Measurements from ENCODE around the gene CYSLTR2. TPM values are rescaled to one million over a fixed set of nuclear protein-coding genes. Genes with fewer than 3 reads are reported as not detected.

The CYSLTR2 gene
- total and polyA plus RNA-seq, 9 donors: 0.30 to 8.3 (median 2.1) TPM

DNA sequence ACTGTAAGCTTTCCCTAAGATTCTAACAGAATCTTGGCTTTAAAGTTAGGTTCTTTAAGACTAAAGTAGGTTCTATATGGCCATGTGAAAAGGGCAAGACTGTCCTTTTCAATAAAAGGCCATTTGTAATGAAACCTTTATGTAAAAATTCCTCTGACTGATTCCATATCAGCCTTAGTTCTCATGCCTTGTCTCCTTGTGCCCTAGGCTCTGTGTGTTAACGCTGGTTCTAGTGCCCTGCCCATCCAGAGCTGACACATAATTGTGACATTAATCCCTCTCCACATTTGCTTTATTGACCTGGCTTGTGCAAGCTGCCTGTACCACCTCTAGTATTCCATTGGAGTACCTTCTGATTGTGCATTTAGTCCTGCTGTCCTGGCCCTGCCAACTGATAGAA lies 28.2 kb downstream of the CYSLTR2 start:
- DNase-seq: no peak
- WGBS, 3 donors: 84 to 100% (median 97%) methylated on average over 1 of the region's 1 CpG
- no peak overlapping the region for H3K27ac ChIP-seq
- H3K4me1 ChIP-seq (ENCODE audit: insufficient read depth): no peaks in the 10 kb centered on the region
- no peaks in the 10 kb centered on the region for H3K36me3 ChIP-seq
- H3K9me3 ChIP-seq: no peaks in the 10 kb centered on the region
- no peak overlapping the region for H3K4me3 ChIP-seq
- TF ChIP-seq, protein P1, sequence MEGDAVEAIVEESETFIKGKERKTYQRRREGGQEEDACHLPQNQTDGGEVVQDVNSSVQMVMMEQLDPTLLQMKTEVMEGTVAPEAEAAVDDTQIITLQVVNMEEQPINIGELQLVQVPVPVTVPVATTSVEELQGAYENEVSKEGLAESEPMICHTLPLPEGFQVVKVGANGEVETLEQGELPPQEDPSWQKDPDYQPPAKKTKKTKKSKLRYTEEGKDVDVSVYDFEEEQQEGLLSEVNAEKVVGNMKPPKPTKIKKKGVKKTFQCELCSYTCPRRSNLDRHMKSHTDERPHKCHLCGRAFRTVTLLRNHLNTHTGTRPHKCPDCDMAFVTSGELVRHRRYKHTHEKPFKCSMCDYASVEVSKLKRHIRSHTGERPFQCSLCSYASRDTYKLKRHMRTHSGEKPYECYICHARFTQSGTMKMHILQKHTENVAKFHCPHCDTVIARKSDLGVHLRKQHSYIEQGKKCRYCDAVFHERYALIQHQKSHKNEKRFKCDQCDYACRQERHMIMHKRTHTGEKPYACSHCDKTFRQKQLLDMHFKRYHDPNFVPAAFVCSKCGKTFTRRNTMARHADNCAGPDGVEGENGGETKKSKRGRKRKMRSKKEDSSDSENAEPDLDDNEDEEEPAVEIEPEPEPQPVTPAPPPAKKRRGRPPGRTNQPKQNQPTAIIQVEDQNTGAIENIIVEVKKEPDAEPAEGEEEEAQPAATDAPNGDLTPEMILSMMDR (IDR thresholded peaks at IDR 0.05): no peak
- TF ChIP-seq POLR2A (IDR thresholded peaks at IDR 0.05): no peak
- no peaks in the 10 kb centered on the region for H3K27me3 ChIP-seq
- intact Hi-C loops (cut with DNase I): no loop called here

DNA sequence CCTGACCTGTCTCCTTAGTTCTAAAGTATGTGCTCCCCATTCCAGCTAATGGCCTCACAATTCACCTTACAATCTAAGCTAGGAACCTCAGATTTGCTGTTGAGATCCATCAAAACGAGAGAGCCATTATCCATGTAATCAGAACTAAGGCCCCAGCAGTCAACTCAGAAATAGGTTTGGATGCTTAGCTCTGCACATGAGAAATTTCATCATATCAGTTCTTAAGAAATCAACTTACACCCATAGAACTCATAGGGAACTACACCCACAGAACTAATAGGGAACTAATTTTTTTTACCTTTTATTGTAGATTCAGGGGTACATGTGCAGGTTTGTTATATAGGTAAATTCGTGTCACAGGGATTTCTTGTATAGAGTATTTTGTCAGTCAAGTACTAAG lies 28.7 kb downstream of the CYSLTR2 start:
- Histone ChIP-seq H3K4me3 (no peak overlapping the region), H3K9me3 (no peaks in the 10 kb centered on the region), H3K36me3 (no peaks in the 10 kb centered on the region), H3K27ac (no peak overlapping the region), H3K27me3 (no peaks in the 10 kb centered on the region), H3K4me1 (ENCODE audit: insufficient read depth) (no peaks in the 10 kb centered on the region)
- DNase-seq: no peak
- TF ChIP-seq POLR2A (IDR thresholded peaks at IDR 0.05) (no peak), EP300 (IDR thresholded peaks at IDR 0.05) (no peak)
- TF ChIP-seq, protein P1 (IDR thresholded peaks at IDR 0.05): no peak
- intact Hi-C loops (cut with DNase I): no loop called here
- WGBS, 3 donors: 82 to 86% (median 86%) methylated on average over 2 of the region's 2 CpGs

DNA sequence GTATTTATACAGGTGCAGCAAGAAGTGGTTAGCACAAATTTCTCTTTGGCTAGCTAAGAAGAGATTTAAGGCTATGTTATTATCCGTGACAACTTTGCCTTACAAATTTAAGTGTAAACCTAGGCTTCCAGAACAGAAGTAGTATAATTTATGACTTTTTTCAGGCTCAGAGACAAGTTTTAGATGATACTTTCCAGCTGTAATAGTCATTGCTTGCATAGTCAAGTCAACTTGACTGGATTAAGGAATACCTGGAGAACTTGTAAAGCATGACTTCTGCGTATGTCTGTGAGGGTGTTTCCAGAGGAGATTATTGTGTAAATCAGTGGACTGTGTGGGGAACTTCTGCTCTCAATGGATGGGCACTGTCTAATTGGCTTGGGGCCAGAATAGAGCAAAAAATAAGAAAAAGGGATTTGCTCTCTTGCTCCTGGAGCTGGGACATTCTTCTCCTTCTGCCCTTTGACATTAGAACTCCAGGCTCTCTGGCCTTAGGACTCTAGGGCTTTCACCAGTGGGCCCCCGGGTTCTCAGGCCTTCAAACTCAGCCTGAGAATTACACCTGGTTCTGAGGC lies 33.0 kb downstream of the CYSLTR2 start:
- no peaks in the 10 kb centered on the region for H3K4me1 ChIP-seq (ENCODE audit: insufficient read depth)
- H3K9me3 ChIP-seq: no peaks in the 10 kb centered on the region
- DNase-seq: no peak
- no peak overlapping the region for H3K4me3 ChIP-seq
- H3K27me3 ChIP-seq: no peaks in the 10 kb centered on the region
- TF ChIP-seq POLR2A (IDR thresholded peaks at IDR 0.05): no peak
- TF ChIP-seq, protein P1 (IDR thresholded peaks at IDR 0.05): no peak
- TF ChIP-seq EP300 (IDR thresholded peaks at IDR 0.05): no peak
- no peaks in the 10 kb centered on the region for H3K36me3 ChIP-seq
- intact Hi-C loops (cut with DNase I): no loop called here
- no peak overlapping the region for H3K27ac ChIP-seq
- WGBS, 3 donors: 51 to 65% (median 55%) methylated on average over 3 of the region's 3 CpGs

DNA sequence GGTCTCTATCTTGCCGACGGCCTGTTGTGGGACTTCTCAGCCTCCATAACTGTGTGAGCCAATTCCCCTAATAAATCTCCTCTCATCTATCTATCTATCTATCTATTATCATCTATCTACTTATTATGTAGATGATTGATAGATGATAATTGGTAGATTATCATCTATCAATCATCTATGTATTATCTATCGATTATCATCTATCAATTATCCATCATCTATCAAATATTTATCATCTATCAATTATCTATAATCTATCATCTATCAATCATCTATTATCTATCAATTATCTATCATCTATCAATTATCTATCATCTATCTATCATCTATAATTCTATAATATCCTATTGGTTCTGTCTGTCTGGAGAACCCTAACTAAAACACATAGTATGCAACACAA lies 33.5 kb downstream of the CYSLTR2 start:
- Histone ChIP-seq H3K36me3 (no peaks in the 10 kb centered on the region), H3K9me3 (no peaks in the 10 kb centered on the region), H3K4me1 (ENCODE audit: insufficient read depth) (no peaks in the 10 kb centered on the region), H3K27me3 (no peaks in the 10 kb centered on the region), H3K27ac (no peak overlapping the region), H3K4me3 (no peak overlapping the region)
- TF ChIP-seq EP300 (IDR thresholded peaks at IDR 0.05): no peak
- intact Hi-C loops (cut with DNase I): no loop called here
- 83 to 87% (median 85%) methylated on average over 3 of the region's 3 CpGs for WGBS, 3 donors
- no peak for DNase-seq

DNA sequence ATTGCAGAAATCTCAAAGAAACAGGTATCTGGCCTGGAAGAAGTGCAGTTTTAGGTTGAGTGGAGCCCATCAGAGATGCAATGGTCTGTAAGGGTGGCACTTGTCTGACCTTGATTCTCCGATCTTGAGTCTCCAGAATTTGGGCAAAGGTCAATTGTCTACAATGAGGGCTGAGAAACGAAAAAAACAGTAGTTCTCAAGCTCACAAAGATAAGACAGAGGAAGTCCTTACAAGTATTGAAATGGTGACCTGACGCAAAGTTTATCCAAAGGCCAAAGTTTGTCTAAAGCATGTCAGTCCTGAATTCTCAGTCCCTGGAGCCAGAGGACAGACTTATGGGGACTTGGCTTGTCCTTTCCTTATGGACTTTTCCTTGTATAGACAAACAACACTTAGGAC lies 40.3 kb downstream of the CYSLTR2 start:
- DNase-seq: no peak
- 58 to 80% (median 60%) methylated on average over 3 of the region's 3 CpGs for WGBS, 3 donors
- intact Hi-C loops (cut with DNase I): no loop called here
- Histone ChIP-seq H3K27me3 (no peaks in the 10 kb centered on the region), H3K27ac (no peak overlapping the region), H3K4me3 (no peak overlapping the region), H3K9me3 (no peaks in the 10 kb centered on the region), H3K4me1 (ENCODE audit: insufficient read depth) (no peaks in the 10 kb centered on the region), H3K36me3 (no peaks in the 10 kb centered on the region)
- TF ChIP-seq POLR2A (IDR thresholded peaks at IDR 0.05) (no peak), EP300 (IDR thresholded peaks at IDR 0.05) (no peak)
- TF ChIP-seq, protein P1 (IDR thresholded peaks at IDR 0.05): no peak
